Fibroblast of mammary gland (primary cell): ENCODE data around the gene PPP6R3.
A peak's percentile ranks its signal among the peaks of the same experiment; 100 is the strongest.

ENCODE experiments used
- DNase-seq: peaks from one replicate; pipeline ENCODE4 v3.0.0-alpha.2; 2010; ENCODE audit warnings: low read depth
- H3K4me3 ChIP-seq: 2 replicates; pipeline ENCODE4 v1.5.1; 2011; ENCODE audit warnings: low read depth, mild to moderate bottlenecking, low read length, moderate library complexity; ENCODE audit not compliant: control insufficient read depth
- CTCF ChIP-seq: conservative IDR thresholded peaks from 2 replicates; pipeline ENCODE4 v1.5.1; 2011; ENCODE audit warnings: low read depth, low read length, inconsistent platforms; ENCODE audit not compliant: control insufficient read depth, insufficient read depth

Gene PPP6R3

GRCh38 chr11:68657021-68657780, 196.6 kb downstream of the PPP6R3 start:
- no peak overlapping the region for H3K4me3 ChIP-seq

GRCh38 chr11:68658097-68658496, 197.5 kb downstream of the PPP6R3 start:
- TF ChIP-seq CTCF = no peak
- H3K4me3 ChIP-seq = no peak overlapping the region
- DNase-seq = no peak

More at GRCh38 chr11:68657021-68657780, 196.6 kb downstream of the PPP6R3 start:
- DNase-seq = no peak
- TF ChIP-seq CTCF = no peak

DNA sequence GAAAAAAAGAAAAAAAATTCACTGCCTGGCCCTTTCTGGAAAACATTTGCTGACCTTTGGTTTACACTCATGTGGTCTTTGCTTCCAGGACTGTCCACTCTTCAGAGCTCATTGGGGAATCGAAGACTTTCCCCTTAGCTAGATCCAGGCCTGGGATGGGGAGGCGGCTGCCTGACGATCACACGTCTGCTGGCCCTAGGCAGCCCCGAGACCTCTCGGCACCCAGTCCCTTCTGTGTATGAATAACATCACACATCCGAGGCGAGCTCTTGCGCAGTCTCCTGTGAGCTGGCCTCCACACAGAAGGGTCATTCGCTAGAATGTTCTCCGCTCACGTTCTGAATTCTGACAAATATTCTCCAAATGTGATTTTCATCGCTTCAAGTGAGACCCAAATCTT, 198.1 kb downstream of the PPP6R3 start:
- no peak for TF ChIP-seq CTCF
- no peak overlapping the region for H3K4me3 ChIP-seq
- peak; percentile 79 for DNase-seq

GRCh38 chr11:68659158-68659921, 198.8 kb downstream of the PPP6R3 start:
- TF ChIP-seq CTCF = no peak
- H3K4me3 ChIP-seq = no peak overlapping the region
- peak; percentile 99 for DNase-seq

- no peak for TF ChIP-seq CTCF
- no peak overlapping the region for H3K4me3 ChIP-seq
- DNase-seq = no peak
Observed at GRCh38 chr11:68660066-68660810, 199.7 kb downstream of the PPP6R3 start.

DNA sequence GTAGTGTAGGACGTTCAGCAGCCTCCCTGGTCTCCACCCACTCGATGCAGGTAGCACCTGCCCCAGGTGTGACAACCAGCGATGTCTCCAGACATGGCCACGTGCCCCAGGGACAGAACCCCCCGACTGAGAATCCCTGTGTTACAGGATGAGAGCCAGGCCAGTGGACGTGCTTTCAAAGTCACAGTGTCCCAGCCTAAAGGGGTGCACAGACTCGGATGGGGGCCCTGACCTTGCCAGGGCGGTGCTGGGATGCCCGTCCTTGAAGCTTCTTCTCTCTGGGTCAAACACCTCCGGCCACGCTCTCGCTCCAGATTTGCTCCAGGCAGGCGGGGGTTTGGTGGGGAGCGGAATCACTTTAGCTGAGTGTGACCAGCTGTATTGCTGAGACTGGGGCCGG, 200.5 kb downstream of the PPP6R3 start:
- DNase-seq = no peak
- TF ChIP-seq CTCF = no peak
- H3K4me3 ChIP-seq = no peak overlapping the region
